CD4-positive, alpha-beta T cell treated with Interleukin-15 for 1 hour (primary cell): ENCODE results near the gene SLC46A1.

Source experiments
- DNase-seq: peaks from one replicate; pipeline ENCODE4 v3.0.0-alpha.2; 2020

The SLC46A1 gene

GRCh38 chr17:28348979-28349378 is 57.0 kb downstream of the SLC46A1 start:
- DNase-seq, result no peak

DNA sequence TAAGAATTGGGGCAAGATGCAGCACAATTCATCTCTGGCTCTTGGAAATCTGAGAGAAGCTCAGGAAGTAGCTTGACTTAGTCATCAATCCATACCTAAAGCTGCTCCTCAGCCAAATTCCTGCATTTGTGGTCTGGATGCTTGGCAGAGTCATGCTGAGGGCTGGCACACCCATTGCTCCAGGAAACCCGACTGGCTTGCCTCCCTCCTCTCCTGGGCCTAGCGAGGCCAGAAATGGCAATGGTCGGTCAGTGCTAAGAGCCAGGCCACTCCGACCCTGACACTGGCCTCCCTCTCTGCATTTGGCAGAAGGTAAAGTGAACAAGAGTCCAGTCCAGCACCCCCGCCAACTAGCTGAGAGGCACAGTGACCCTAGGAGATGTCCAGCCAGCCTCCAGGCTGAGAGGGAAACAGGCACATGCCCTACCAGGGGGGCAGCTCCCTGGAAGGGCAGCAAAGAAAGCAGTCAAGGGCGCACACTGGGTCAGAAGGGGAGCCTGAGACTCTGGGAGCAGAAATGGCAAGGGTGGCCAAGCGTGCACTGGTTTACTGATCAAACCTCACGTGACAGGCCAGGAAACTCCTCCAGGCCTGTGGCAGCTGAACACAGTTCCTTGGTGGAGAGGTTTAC is 58.6 kb downstream of the SLC46A1 start:
- DNase-seq, result no peak

DNA sequence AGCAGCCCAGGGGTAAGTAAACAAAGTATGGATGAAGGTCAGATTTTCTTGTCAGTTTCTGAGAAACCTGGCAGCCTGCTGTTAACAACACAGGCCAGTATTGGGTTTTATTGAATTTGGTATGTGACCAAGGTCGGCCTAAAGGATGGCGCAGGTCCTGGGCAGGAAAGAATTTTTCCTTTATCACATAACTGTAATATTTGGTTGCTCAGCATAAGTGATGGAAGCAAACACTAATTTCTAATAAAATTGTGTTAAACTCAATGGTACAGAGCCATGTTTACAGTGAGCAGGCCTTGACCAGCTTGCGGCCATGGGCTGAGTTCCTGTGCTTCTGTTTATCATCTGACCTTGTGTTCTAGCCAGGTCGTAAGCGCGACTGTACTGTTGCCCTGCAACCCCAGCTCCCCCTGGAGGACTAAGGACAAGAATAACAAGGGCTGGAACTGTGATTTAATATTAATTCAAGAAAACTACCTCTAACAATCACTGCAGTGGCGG is 59.2 kb downstream of the SLC46A1 start:
- no peak for DNase-seq

- no peak for DNase-seq
Measured at GRCh38 chr17:28346199-28346580, 59.8 kb downstream of the SLC46A1 start.

GRCh38 chr17:28345419-28346198 is 60.4 kb downstream of the SLC46A1 start:
- no peak for DNase-seq
